ENCODE data around the gene DCTN4. TPM values are rescaled to one million over a fixed set of nuclear protein-coding genes. Genes with fewer than 3 reads are reported as not detected.
A peak's percentile ranks its signal among the peaks of the same experiment; 100 is the strongest.

Gene DCTN4
- total RNA-seq, 1 experiment from 2014 or later: 43.9 TPM

- Mint-ChIP-seq H3K36me3 (no peaks in the 10 kb centered on the region), H3K27ac (no peak overlapping the region), H3K27me3 (ENCODE audit: low read depth) (peaks cover 18% of the 10 kb centered on the region), H3K9me3 (no peaks in the 10 kb centered on the region), H3K4me1 (peaks cover 43% of the 10 kb centered on the region), H3K4me3 (peak overlapping the region; percentile 97)
- POLR2A ChIA-PET: interaction anchor here (0.8 to 3.1 kb wide), 4 partner anchors 9 to 127 kb away, joined by 3 to 22 read pairs (median 6); partner anchors contain the start of genes DCTN4, RBM22 and ZNF300
- peak; percentile 27 for ATAC-seq
- CTCF ChIA-PET: interaction anchor here (0.6 to 2.7 kb wide), 18 partner anchors 9 to 319 kb away, joined by 3 to 29 read pairs (median 6); partner anchors contain the start of genes DCTN4, MYOZ3 and RBM22
- DNase-seq (ENCODE audit: low spot score): no peak
- TF ChIP-seq TEAD1 (CRISPR knock-in tag; IDR thresholded peaks at IDR 0.05) (no peak), E2F5 (CRISPR knock-in tag; IDR thresholded peaks at IDR 0.05) (no peak), HMGA2 (CRISPR knock-in tag; IDR thresholded peaks at IDR 0.05) (no peak)
These were observed 19.3 kb upstream of the DCTN4 start for GRCh38 chr5:150778088-150778516.

DNA sequence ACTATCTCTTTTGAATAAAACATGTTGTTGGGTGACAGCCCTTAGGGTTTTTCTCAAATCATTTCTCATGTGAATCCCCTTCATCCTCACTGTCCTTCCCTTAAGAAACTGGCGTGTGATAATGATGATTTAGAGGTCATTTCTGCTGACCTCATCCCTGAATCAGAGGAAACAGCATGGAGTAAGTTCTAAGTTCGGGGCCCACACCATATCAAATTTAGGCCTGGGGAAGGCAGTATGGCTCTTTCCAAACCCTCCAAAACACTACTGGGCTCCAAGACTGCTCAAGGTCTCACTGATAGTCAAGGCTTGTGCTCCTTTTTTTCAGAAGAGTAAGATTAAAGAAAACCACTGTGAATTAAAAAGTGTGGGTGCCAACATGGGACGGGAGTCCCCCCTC, 18.9 kb upstream of the DCTN4 start:
- H3K9me3 Mint-ChIP-seq: no peaks in the 10 kb centered on the region
- ChIA-PET CTCF (interaction anchor here (0.6 to 2.7 kb wide), 9 partner anchors 9 to 277 kb away, joined by 3 to 29 read pairs (median 6); partner anchors contain the start of genes DCTN4, MYOZ3 and RBM22), POLR2A (interaction anchor here (1.6 to 3.1 kb wide), 2 partner anchors 19 to 77 kb away, joined by 8 to 22 read pairs; partner anchors contain the start of genes DCTN4 and RBM22)
- peak overlapping the region; percentile 97 for H3K4me3 Mint-ChIP-seq
- H3K4me1 Mint-ChIP-seq: peaks cover 39% of the 10 kb centered on the region
- H3K27me3 Mint-ChIP-seq (ENCODE audit: low read depth): peaks cover 18% of the 10 kb centered on the region
- DNase-seq (ENCODE audit: low spot score): no peak
- ATAC-seq: no peak
- H3K36me3 Mint-ChIP-seq: no peaks in the 10 kb centered on the region
- no peak overlapping the region for H3K27ac Mint-ChIP-seq
- TF ChIP-seq GRHL2 (CRISPR knock-in tag; IDR thresholded peaks at IDR 0.05; ENCODE audit: insufficient replicate concordance, severe bottlenecking): no peak

DNA sequence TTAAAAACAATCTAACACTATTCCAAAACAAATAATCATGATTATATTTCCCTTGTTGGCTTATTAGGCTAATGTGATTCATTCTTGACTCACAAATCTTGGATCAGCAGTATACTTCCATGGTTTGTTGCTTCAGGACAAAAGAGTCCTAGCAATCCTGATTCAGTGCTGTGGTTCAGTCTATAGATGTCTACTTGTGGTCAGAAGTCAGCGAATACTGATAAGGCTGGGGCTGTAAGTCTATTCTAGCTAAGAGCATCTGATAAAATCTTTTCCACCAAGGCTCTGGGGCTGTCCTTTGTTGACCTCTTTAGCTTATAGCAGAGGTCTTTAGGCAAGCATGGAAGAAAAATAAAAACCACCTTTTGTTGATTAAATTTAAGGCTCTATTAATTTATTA, 15.3 kb upstream of the DCTN4 start:
- H3K27ac Mint-ChIP-seq: no peak overlapping the region
- peaks cover 36% of the 10 kb centered on the region for H3K27me3 Mint-ChIP-seq (ENCODE audit: low read depth)
- POLR2A ChIA-PET: no interaction called here
- peaks cover 10% of the 10 kb centered on the region for H3K4me1 Mint-ChIP-seq
- H3K36me3 Mint-ChIP-seq: no peaks in the 10 kb centered on the region
- no peak overlapping the region for H3K4me3 Mint-ChIP-seq
- DNase-seq (ENCODE audit: low spot score): no peak
- ATAC-seq: no peak
- H3K9me3 Mint-ChIP-seq: no peaks in the 10 kb centered on the region
- TF ChIP-seq GRHL2 (CRISPR knock-in tag; IDR thresholded peaks at IDR 0.05; ENCODE audit: insufficient replicate concordance, severe bottlenecking) (no peak), CBFB (CRISPR knock-in tag; IDR thresholded peaks at IDR 0.05; ENCODE audit: low read depth) (no peak), ZNF281 (CRISPR knock-in tag; IDR thresholded peaks at IDR 0.05) (no peak), CDX4 (CRISPR knock-in tag; IDR thresholded peaks at IDR 0.05; ENCODE audit: borderline replicate concordance) (no peak), RORB (CRISPR knock-in tag; IDR thresholded peaks at IDR 0.05) (no peak), USF2 (CRISPR knock-in tag; IDR thresholded peaks at IDR 0.05) (no peak), SMAD3 (CRISPR knock-in tag; IDR thresholded peaks at IDR 0.05; ENCODE audit: borderline replicate concordance) (no peak), FOXP4 (CRISPR knock-in tag; IDR thresholded peaks at IDR 0.05) (no peak), ERG (CRISPR knock-in tag; IDR thresholded peaks at IDR 0.05) (no peak), ZNF232 (CRISPR knock-in tag; IDR thresholded peaks at IDR 0.05) (no peak), ZNF423 (CRISPR knock-in tag; IDR thresholded peaks at IDR 0.05) (no peak), FOXP1 (CRISPR knock-in tag; IDR thresholded peaks at IDR 0.05; ENCODE audit: borderline replicate concordance) (no peak), NR3C1 (CRISPR knock-in tag; conservative IDR thresholded peaks at IDR 0.05; ENCODE audit: low read depth) (no peak), NFE2L1 (CRISPR knock-in tag; IDR thresholded peaks at IDR 0.05) (no peak), ESRRA (CRISPR knock-in tag; IDR thresholded peaks at IDR 0.05; ENCODE audit: borderline replicate concordance) (no peak)
- CTCF ChIA-PET: no interaction called here

All from WTC11 (cell line).